HepG2 (cell line): Measurements from ENCODE around the gene PRSS53. TPM values are rescaled to one million over a fixed set of nuclear protein-coding genes. Genes with fewer than 3 reads are reported as not detected.

Source experiments
- ATAC-seq: fragments of 200-7000 bp; cut with Tn5 transposase; 3 replicates; pipeline ENCODE4 v1.9.1; 2020; ENCODE audit warnings: mild to moderate bottlenecking, moderate library complexity
- BruUV-seq: library from RNA; stranded (reverse); fragments of 400-500 nt; replicated peaks from 2 replicates; lab custom pipeline; 2021; lab: Mats Ljungman, UMichigan
- CTCF ChIA-PET: fragments of 300-600 bp; formaldehyde crosslinking; extraction: SDS; loops from one replicate; lab custom pipeline; 2021; ENCODE audit warnings: low total read pairs, inconsistent platforms, low intra/inter-chr PET ratio; lab: Yijun Ruan, JAX
- POLR2A ChIA-PET: fragments of 350-600 bp; sonication (Branson Sonifier 250); formaldehyde crosslinking; loops from one replicate; lab custom pipeline; 2020; ENCODE audit warnings: antibody characterized with exemption, inconsistent platforms; lab: Yijun Ruan, JAX
- DNase-seq: peaks from one replicate; pipeline ENCODE4 v3.0.0-alpha.2; 2015; ENCODE audit warnings: low spot score
- FAIRE-seq: peaks from 3 replicates; lab custom pipeline; 2011; peaks lifted over from hg19 to GRCh38; lab: Jason Lieb, UNC
- H2AFZ ChIP-seq: one replicate; pipeline ENCODE4 v1.6.1; 2011; ENCODE audit warnings: low read length, inconsistent platforms
- H3K27ac ChIP-seq: fragments of 300-600 bp; 3 replicates; pipeline ENCODE4 v1.8.0; 2011; ENCODE audit warnings: mixed run types, mild to moderate bottlenecking, mixed read lengths, low read length, inconsistent platforms; ENCODE audit not compliant: insufficient read depth; ENCODE audit errors: extremely low read length
- H3K27me3 ChIP-seq, 2 experiments: fragments of 200-600 bp in 1 of 2; 2 replicates in 1 of 2; 3 replicates in 1 of 2; pipeline versions ENCODE4 v1.6.0 to v1.8.0; 2011; ENCODE audit warnings: low read length in 2 of 2, mild to moderate bottlenecking in 2 of 2, moderate library complexity in 2 of 2, inconsistent platforms in 1 of 2; ENCODE audit not compliant: insufficient read depth in 2 of 2, control insufficient read depth in 1 of 2
- H3K36me3 ChIP-seq, 2 experiments: fragments of 200-600 bp in 1 of 2; replicated peaks in 1 of 2; 2 replicates in 1 of 2; 3 replicates in 1 of 2; pipeline versions ENCODE4 v1.5.1 to v1.8.0; 2011; ENCODE audit warnings: low read length in 2 of 2, inconsistent platforms in 1 of 2; ENCODE audit not compliant: insufficient read depth in 2 of 2, control insufficient read depth in 1 of 2
- H3K4me1 ChIP-seq: 2 replicates; pipeline ENCODE4 v1.5.1; 2012; ENCODE audit warnings: low read length, inconsistent platforms; ENCODE audit not compliant: insufficient read depth
- H3K4me2 ChIP-seq: 2 replicates; pipeline ENCODE4 v1.6.0; 2011; ENCODE audit warnings: low read depth, low read length, inconsistent platforms
- H3K4me3 ChIP-seq, 3 experiments: fragments of 200-600 bp in 1 of 3; sonication (generic), shearing (Covaris generic) in 1 of 3; replicated peaks in 1 of 3; 2 replicates each; pipeline ENCODE4 v1.5.1; 2011 to 2016; ENCODE audit warnings: low read length in 3 of 3, inconsistent platforms in 2 of 3, low read depth in 2 of 3, mild to moderate bottlenecking in 2 of 3, control low read depth in 1 of 3, mixed read lengths in 1 of 3; ENCODE audit not compliant: insufficient read depth in 1 of 3
- H3K79me2 ChIP-seq: one replicate; pipeline ENCODE4 v1.6.1; 2011; ENCODE audit warnings: low read length, inconsistent platforms; ENCODE audit not compliant: insufficient read depth
- H3K9ac ChIP-seq: 2 replicates; pipeline ENCODE4 v1.6.0; 2011; ENCODE audit warnings: mild to moderate bottlenecking, low read depth, low read length, inconsistent platforms; ENCODE audit not compliant: insufficient read depth
- H3K9me3 ChIP-seq: 2 replicates; pipeline ENCODE4 v1.5.1; 2012; ENCODE audit warnings: mild to moderate bottlenecking, low read length
- H4K20me1 ChIP-seq: 2 replicates; pipeline ENCODE4 v1.6.0; 2011; ENCODE audit warnings: inconsistent platforms, mild to moderate bottlenecking, low read length, moderate library complexity; ENCODE audit not compliant: insufficient read depth
- HBP1 ChIP-seq: IDR thresholded peaks from 2 replicates; pipeline ENCODE4 v1.6.1; 2016; ENCODE audit warnings: low read depth, control low read depth
- HNRNPLL ChIP-seq: fragments of 200-400 bp; formaldehyde crosslinking; IDR thresholded peaks from 2 replicates; pipeline ENCODE4 v1.6.1; 2017; ENCODE audit warnings: mild to moderate bottlenecking, low read depth, low read length; ENCODE audit not compliant: poor library complexity, severe bottlenecking
- ISL2 ChIP-seq: sonication (generic); formaldehyde crosslinking; IDR thresholded peaks from 2 replicates; pipeline ENCODE4 v1.5.0; 2020; ENCODE audit warnings: missing genetic modification reagents
- NFIB ChIP-seq: sonication (generic); formaldehyde crosslinking; IDR thresholded peaks from 2 replicates; pipeline ENCODE4 v1.9.0; 2021; ENCODE audit warnings: missing genetic modification reagents, mild to moderate bottlenecking, borderline replicate concordance
- PHF20 ChIP-seq: sonication (generic); formaldehyde crosslinking; IDR thresholded peaks from 2 replicates; pipeline ENCODE4 v1.5.0; 2020; ENCODE audit warnings: mild to moderate bottlenecking, missing genetic modification reagents
- RNF219 ChIP-seq: sonication (generic); formaldehyde crosslinking; IDR thresholded peaks from 2 replicates; pipeline ENCODE4 v1.5.0; 2020; ENCODE audit warnings: mild to moderate bottlenecking, missing genetic modification reagents
- SRF ChIP-seq: IDR thresholded peaks from 2 replicates; pipeline ENCODE4 v1.6.1; 2011; ENCODE audit warnings: mild to moderate bottlenecking, low read depth, low read length, moderate library complexity
- ZBTB37 ChIP-seq: sonication (generic); formaldehyde crosslinking; IDR thresholded peaks from 2 replicates; pipeline ENCODE4 v1.4.0; 2020; ENCODE audit warnings: mild to moderate bottlenecking, missing genetic modification reagents
- ZKSCAN8 ChIP-seq: IDR thresholded peaks from 2 replicates; pipeline ENCODE4 v1.6.1; 2016; ENCODE audit warnings: borderline replicate concordance, missing genetic modification reagents, missing compliant biosample characterization
- ZMYM4 ChIP-seq: sonication (generic); formaldehyde crosslinking; IDR thresholded peaks from 2 replicates; pipeline ENCODE4 v1.8.1; 2023; ENCODE audit warnings: mild to moderate bottlenecking, missing genetic modification reagents
- ZNF839 ChIP-seq: sonication (generic); formaldehyde crosslinking; IDR thresholded peaks from 2 replicates; pipeline ENCODE4 v1.4.0; 2020; ENCODE audit warnings: missing genetic modification reagents, mild to moderate bottlenecking, borderline replicate concordance
- WGBS: methylation state at CpG from one replicate; pipeline ENCODE4 v1.1.6; 2017; ENCODE audit warnings: low lambda C conversion rate; 5-methylcytosine and 5-hydroxymethylcytosine counted together
- in situ Hi-C: cut with HindIII; loops from 2 replicates; pipeline ENCODE4 v1.10.0; 2017; ENCODE audit warnings: low pct_unique_long_range_greater_than_20kb; ENCODE audit not compliant: extremely low pct_ligation_motif_present
- intact Hi-C: fragments of 100-400 bp; cut with micrococcal nuclease; formaldehyde crosslinking; loops from one replicate; pipeline ENCODE4 v1.10.0; 2022; ENCODE audit not compliant: unreplicated experiment
- polyA plus RNA-seq, 8 experiments: library from polyadenylated mRNA; depleted of rRNA in 3 of 8; stranded (reverse) in 7 of 8; unstranded in 1 of 8; fragments of >200 nt; fragmentation: Illumina TruSeq in 4 of 8; extraction: Trizol in 4 of 8; gene quantifications; 2 replicates each; pipeline versions ENCODE4 v1.2.1 to v1.2.3, GENCODE V29; 2011 to 2016; ENCODE audit warnings: low read depth in 4 of 8, missing spikeins in 1 of 8, mixed read lengths in 1 of 8; ENCODE audit not compliant: insufficient read depth in 1 of 8
- total RNA-seq, 5 experiments: library from RNA; depleted of rRNA; stranded (reverse); fragments of >200 nt; fragmentation: Illumina TruSeq; extraction: Trizol; gene quantifications; 2 replicates each; pipeline ENCODE4 v1.2.3, GENCODE V29; 2016; ENCODE audit warnings: low read depth in 1 of 5

The PRSS53 gene
- total and polyA plus RNA-seq, 2 of the 13 experiments (the other 11 are each of a cell fraction or from before 2014, with no cell fraction given): 2.2 to 7.4 TPM

- no peak for TF ChIP-seq ISL2
Observed at GRCh38 chr16:31067342-31067741, 21.4 kb downstream of the PRSS53 start (continued).

GRCh38 chr16:31064882-31065461, 23.8 kb downstream of the PRSS53 start:
- TF ChIP-seq SRF: no peak
- TF ChIP-seq ZBTB37: no peak
- TF ChIP-seq ZKSCAN8 (CRISPR knock-in tag): no peak
- TF ChIP-seq RNF219 (CRISPR knock-in tag): no peak
- TF ChIP-seq ZNF839 (CRISPR knock-in tag): no peak
- no peak for TF ChIP-seq HNRNPLL
- TF ChIP-seq HBP1: no peak
- TF ChIP-seq ZMYM4 (CRISPR knock-in tag): no peak
- TF ChIP-seq PHF20: no peak
- TF ChIP-seq NFIB (CRISPR knock-in tag): no peak
- BruUV-seq: no TSS peak
- in situ Hi-C loops (no loop called here), intact Hi-C loops (no loop called here)
- Histone ChIP-seq H3K4me1 (no peaks in the 10 kb centered on the region), H3K79me2 (peaks cover 24% of the 10 kb centered on the region), H4K20me1 (no peaks in the 10 kb centered on the region), H3K27ac (no peak overlapping the region), H3K9me3 (no peaks in the 10 kb centered on the region), H3K36me3 (peaks cover 14 to 29% of the 10 kb centered on the region in 2 experiments; a peak in 4 of 5 replicates), H3K27me3 (no peaks in the 10 kb centered on the region), H3K4me3 (no peak overlapping the region), H3K9ac (no peak overlapping the region), H2AFZ (no peak overlapping the region), H3K4me2 (no peak overlapping the region)
- CTCF ChIA-PET: no interaction called here
- no peak for DNase-seq
- WGBS: 96% methylated on average over 4 of the region's 4 CpGs
- FAIRE-seq: no peak
- POLR2A ChIA-PET: no interaction called here
- no peak for ATAC-seq
